ENCODE results near the gene MAST3. TPM values are rescaled to one million over a fixed set of nuclear protein-coding genes. Genes with fewer than 3 reads are reported as not detected.

MAST3 gene
- total and polyA plus RNA-seq, 2 of the 13 experiments (the other 11 are each of a cell fraction or from before 2014, with no cell fraction given) = 4.1 to 4.6 TPM

- TF ChIP-seq POLR2AphosphoS2 (IDR thresholded peaks at IDR 0.05; ENCODE audit: low read depth, low read length) (no peak), ZNF337 (CRISPR knock-in tag; IDR thresholded peaks at IDR 0.05; ENCODE audit: borderline replicate concordance, low read depth) (0 out of 2 replicates have a peak, but pooled peaks have one; percentile 13), DRAP1 (CRISPR knock-in tag; IDR thresholded peaks at IDR 0.05) (no peak), ZNF75D (CRISPR knock-in tag; IDR thresholded peaks at IDR 0.05; ENCODE audit: borderline replicate concordance) (no peak), ZNF816 (CRISPR knock-in tag; IDR thresholded peaks at IDR 0.05; ENCODE audit: borderline replicate concordance) (no peak), E2F5 (CRISPR knock-in tag; conservative IDR thresholded peaks at IDR 0.05) (no peak), ATM (IDR thresholded peaks at IDR 0.05; ENCODE audit: borderline replicate concordance) (no peak), SNRNP70 (IDR thresholded peaks at IDR 0.05; ENCODE audit: low read depth, low read length) (no peak), THAP8 (CRISPR knock-in tag; IDR thresholded peaks at IDR 0.05; ENCODE audit: borderline replicate concordance) (no peak), NFIC (IDR thresholded peaks at IDR 0.05; ENCODE audit: low read length) (no peak), ZNF264 (CRISPR knock-in tag; IDR thresholded peaks at IDR 0.05) (0 out of 2 replicates have a peak, but pooled peaks have one; percentile 1), ZNF501 (CRISPR knock-in tag; IDR thresholded peaks at IDR 0.05) (peak; percentile 66; the same call in 1 of the 2 replicates), ZNF510 (CRISPR knock-in tag; IDR thresholded peaks at IDR 0.05; ENCODE audit: low read depth) (no peak), KDM3A (CRISPR knock-in tag; IDR thresholded peaks at IDR 0.05; ENCODE audit: low read depth) (no peak), PRPF4 (IDR thresholded peaks at IDR 0.05; ENCODE audit: low read depth, low read length, poor library complexity, severe bottlenecking) (no peak), MBNL3 (CRISPR knock-in tag; conservative IDR thresholded peaks at IDR 0.05) (no peak), CREB1 (IDR thresholded peaks at IDR 0.05) (peak; percentile 22; the same call in 1 of the 2 replicates), CREB1 (CRISPR knock-in tag; IDR thresholded peaks at IDR 0.05) (no peak), TAF15 (IDR thresholded peaks at IDR 0.05; ENCODE audit: low read depth, low read length, poor library complexity, severe bottlenecking) (no peak), TEF (CRISPR knock-in tag; IDR thresholded peaks at IDR 0.05) (no peak), SCMH1 (CRISPR knock-in tag; IDR thresholded peaks at IDR 0.05; ENCODE audit: borderline replicate concordance) (no peak), SETDB1 (CRISPR knock-in tag; IDR thresholded peaks at IDR 0.05; ENCODE audit: borderline replicate concordance) (no peak), ZNF607 (CRISPR knock-in tag; IDR thresholded peaks at IDR 0.05; ENCODE audit: borderline replicate concordance) (no peak), RNF219 (CRISPR knock-in tag; IDR thresholded peaks at IDR 0.05) (no peak), KAT2B (IDR thresholded peaks at IDR 0.05; ENCODE audit: borderline replicate concordance, low read depth, low read length) (no peak), ETV6 (CRISPR knock-in tag; conservative IDR thresholded peaks at IDR 0.05) (no peak), FOXM1 (CRISPR knock-in tag; IDR thresholded peaks at IDR 0.05) (no peak)
Observed at GRCh38 chr19:18152817-18153555, 55.4 kb downstream of the MAST3 start, which contains the start of gene PIK3R2 (continued).

Data from HepG2 (cell line).